GM12891 (cell line): ENCODE data around the gene BCAR3.

Experiments used
- PAX5 ChIP-seq: IDR thresholded peaks from 2 replicates; pipeline ENCODE4 v1.6.1; 2011; ENCODE audit warnings: low read length, moderate library complexity, mild to moderate bottlenecking; ENCODE audit not compliant: insufficient read depth, severe bottlenecking
- POLR2A ChIP-seq: IDR thresholded peaks from 2 replicates; pipeline ENCODE4 v1.6.1; 2011; ENCODE audit warnings: low read depth, low read length, control low read depth
- POLR2AphosphoS5 ChIP-seq: IDR thresholded peaks from 2 replicates; pipeline ENCODE4 v1.6.1; 2011; ENCODE audit warnings: low read depth, low read length, control low read depth

GRCh38 chr1:93595743-93596142, 85.9 kb downstream of the BCAR3 start:
- TF ChIP-seq POLR2A = no peak
- no peak for TF ChIP-seq PAX5
- no peak for TF ChIP-seq POLR2AphosphoS5
